NCI-H2107 treated with DMSO at 0.1 percent for 48 hours (cell line): ENCODE measurements around the gene SLC6A4.
"Not testable (repeated sequence)": the region's sequence is repeated elsewhere in the genome, so short reads cannot be mapped to it uniquely, and the experiment has no call there.

Experiments used
- DNase-seq: peaks from one replicate; lab custom pipeline; 2025; ENCODE audit not compliant: unreplicated experiment; lab: John Stamatoyannopoulos, UW

The SLC6A4 gene

GRCh38 chr17:30239089-30239462, 3.6 kb upstream of the SLC6A4 start:
- DNase-seq = no peak

DNA sequence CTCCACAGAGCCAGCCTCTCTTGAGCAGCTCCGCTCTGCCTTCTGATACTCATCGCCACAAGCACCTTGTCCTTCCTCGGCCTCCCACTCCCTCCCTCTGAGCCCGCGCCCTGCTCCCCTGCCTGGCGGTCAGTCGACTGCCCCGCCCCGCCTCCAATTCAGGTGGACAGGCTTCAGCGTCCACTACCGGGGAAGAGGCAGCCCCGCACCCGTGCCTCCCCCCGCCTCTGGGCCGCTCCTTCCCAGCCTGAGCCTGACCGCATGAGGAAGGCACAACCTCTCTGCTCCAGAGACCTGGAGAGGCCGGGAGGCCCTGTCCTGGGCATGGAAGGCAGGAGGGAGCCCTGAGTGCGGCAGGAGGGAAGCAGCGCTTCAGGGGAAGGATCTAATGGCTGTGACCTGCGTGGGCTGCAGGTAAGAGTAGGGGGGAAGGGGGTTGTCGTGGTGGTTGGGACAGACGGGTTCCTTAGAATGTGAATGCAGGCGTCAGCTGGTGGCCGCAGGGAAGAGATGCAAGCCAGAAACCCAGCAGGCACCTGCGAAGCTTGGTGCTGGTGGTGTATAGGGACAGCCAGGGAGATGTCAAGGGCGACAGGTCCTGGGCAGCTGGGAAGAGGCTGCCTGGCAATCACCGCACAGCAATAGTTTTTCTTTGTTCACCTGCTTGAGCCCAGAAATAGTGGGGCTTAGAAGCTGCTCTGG, 3.0 kb upstream of the SLC6A4 start:
- no peak for DNase-seq

GRCh38 chr17:30238003-30238344, 2.5 kb upstream of the SLC6A4 start:
- no peak for DNase-seq

- DNase-seq = no peak
These were observed 2.0 kb upstream of the SLC6A4 start for GRCh38 chr17:30237296-30238002.

- DNase-seq = no peak
These were observed 1.3 kb upstream of the SLC6A4 start for GRCh38 chr17:30236766-30237165.

DNA sequence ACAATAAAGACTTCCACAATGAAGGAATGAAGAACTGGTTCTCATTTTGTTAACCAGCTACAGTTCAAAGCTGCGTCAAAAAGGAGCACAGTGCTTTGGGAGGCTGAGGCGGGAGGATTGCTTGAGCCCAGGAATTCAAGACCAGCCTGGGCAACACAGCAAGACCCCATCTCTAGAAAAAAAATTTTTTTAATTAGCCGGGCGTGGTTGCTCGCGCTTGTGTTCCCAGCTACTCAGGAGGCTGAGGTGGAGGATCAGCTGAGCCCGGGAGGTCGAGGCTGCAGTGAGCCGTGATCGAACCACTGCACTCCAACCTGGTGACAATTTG, 764 bp upstream of the SLC6A4 start:
- DNase-seq = no peak

- DNase-seq = no peak
These were observed 533 bp downstream of the SLC6A4 start for GRCh38 chr17:30234964-30235363.

GRCh38 chr17:30234296-30234695, 1.2 kb downstream of the SLC6A4 start:
- DNase-seq = no peak

GRCh38 chr17:30232824-30233427, 2.6 kb downstream of the SLC6A4 start:
- no peak for DNase-seq

DNA sequence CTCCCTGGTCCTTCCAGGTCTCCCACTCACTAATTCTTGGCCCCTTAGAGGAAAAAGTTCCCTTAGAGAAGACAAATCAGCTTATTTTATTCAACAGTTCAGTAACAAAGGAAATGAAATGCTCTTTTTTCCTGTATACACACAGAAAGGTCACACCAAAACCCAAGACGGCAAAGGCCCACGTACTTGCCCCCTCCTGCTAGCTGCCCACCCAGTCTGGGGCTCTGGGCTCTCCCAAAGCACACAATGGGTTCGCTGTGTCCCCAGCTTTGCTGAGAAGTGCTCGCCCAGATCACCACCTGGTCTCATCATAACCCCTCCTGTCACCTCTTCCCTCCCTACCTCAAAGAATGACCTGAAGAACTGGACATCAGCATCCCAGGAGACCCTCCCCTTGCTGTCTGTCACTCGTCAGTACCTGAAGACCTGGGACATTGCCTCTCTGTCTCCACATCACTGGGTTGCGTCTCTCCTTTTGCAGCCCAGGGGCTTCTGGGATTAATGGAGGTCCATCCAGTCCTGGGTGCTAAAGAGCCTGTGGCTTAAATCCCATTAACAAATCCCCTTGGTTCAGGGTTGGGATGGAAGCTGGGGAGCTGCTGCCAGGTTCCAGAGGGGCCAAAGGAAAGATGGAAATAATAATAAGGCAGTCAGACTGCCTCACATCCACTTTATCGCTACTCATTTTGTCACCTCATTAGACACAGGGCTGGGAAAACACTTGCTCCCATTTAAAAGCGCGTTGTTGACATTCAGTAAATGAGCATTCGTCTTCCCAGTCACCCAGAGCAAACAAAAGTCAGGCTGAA, 3.3 kb downstream of the SLC6A4 start:
- no peak for DNase-seq

GRCh38 chr17:30230596-30231125, 4.8 kb downstream of the SLC6A4 start:
- no peak for DNase-seq

DNA sequence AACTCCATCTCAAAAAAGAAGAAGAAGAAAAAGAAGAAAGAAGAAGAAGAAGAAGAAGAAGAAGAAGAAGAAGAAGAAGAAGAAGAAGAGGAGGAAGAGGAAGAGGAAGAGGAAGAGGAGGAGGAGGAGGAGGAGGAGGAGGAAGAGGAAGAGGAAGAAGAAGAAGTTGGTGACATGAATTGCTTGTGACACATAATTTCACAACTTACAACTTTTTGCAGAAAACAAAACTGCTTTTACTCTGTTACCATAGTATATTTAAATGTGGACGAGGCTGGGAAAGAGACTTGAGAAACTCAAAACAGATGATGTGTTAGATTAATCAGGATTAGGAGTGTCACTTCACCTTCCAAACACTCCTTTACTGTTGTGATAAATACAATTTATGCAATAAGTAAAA, 5.5 kb downstream of the SLC6A4 start:
- DNase-seq = not testable (repeated sequence)

GRCh38 chr17:30229012-30229411, 6.5 kb downstream of the SLC6A4 start:
- no peak for DNase-seq

GRCh38 chr17:30228011-30228410, 7.5 kb downstream of the SLC6A4 start:
- DNase-seq = no peak

GRCh38 chr17:30226878-30227277, 8.6 kb downstream of the SLC6A4 start:
- DNase-seq = no peak

GRCh38 chr17:30225919-30226553, 9.5 kb downstream of the SLC6A4 start:
- DNase-seq = no peak

- no peak for DNase-seq
These were observed 10.4 kb downstream of the SLC6A4 start for GRCh38 chr17:30225112-30225511.

GRCh38 chr17:30224419-30224960, 11.0 kb downstream of the SLC6A4 start:
- no peak for DNase-seq

- no peak for DNase-seq
These were observed 12.7 kb downstream of the SLC6A4 start for GRCh38 chr17:30222721-30223175.

- no peak for DNase-seq
These were observed 13.2 kb downstream of the SLC6A4 start for GRCh38 chr17:30222251-30222650.

GRCh38 chr17:30221346-30221745, 14.2 kb downstream of the SLC6A4 start:
- DNase-seq = no peak
